Gastrocnemius medialis (tissue), 4 donors: ENCODE measurements around the gene ZNF77.

Experiments
- POLR2A ChIP-seq, 2 donors: fragments of 450-650 bp; IDR thresholded peaks; one replicate each; pipeline ENCODE4 v1.6.1; 2017; ENCODE audit warnings: antibody characterized with exemption in 2 of 2, mild to moderate bottlenecking in 2 of 2, moderate library complexity in 2 of 2
- TF ChIP-seq, protein P1 (sequence below), 5 experiments: fragments of 450-650 bp in 3 of 5; fragments of 200-600 bp in 2 of 5; sonication (generic) in 2 of 5; IDR thresholded peaks in 4 of 5; conservative IDR thresholded peaks in 1 of 5; 1 replicate in 4 of 5; 2 replicates in 1 of 5; pipeline ENCODE4 v1.5.1; 2016 to 2019; ENCODE audit warnings: antibody characterized with exemption in 5 of 5, mild to moderate bottlenecking in 3 of 5, moderate library complexity in 3 of 5

DNA sequence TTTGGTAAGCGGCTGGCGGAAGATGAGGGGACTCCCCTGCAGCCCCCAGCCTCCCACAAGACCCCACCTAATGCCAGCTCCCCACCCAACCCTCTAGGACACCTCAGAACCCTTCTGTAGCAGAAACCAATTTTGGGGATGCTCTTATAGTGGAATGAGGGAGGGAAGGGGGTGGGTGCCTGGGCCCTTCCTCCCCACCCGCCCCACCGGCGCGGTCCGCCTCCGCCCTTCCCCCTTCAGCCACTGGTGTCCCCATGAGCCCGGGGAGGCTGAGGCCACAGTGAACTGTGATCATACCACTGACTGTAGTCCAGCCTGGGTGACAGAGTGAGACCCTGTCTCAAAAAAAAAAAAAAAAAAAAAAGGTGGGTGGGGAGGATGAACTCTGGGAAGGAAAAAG, 48.8 kb upstream of the ZNF77 start:
- TF ChIP-seq, protein P1, sequence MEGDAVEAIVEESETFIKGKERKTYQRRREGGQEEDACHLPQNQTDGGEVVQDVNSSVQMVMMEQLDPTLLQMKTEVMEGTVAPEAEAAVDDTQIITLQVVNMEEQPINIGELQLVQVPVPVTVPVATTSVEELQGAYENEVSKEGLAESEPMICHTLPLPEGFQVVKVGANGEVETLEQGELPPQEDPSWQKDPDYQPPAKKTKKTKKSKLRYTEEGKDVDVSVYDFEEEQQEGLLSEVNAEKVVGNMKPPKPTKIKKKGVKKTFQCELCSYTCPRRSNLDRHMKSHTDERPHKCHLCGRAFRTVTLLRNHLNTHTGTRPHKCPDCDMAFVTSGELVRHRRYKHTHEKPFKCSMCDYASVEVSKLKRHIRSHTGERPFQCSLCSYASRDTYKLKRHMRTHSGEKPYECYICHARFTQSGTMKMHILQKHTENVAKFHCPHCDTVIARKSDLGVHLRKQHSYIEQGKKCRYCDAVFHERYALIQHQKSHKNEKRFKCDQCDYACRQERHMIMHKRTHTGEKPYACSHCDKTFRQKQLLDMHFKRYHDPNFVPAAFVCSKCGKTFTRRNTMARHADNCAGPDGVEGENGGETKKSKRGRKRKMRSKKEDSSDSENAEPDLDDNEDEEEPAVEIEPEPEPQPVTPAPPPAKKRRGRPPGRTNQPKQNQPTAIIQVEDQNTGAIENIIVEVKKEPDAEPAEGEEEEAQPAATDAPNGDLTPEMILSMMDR (IDR thresholded peaks at IDR 0.05 in 4 of 5, conservative IDR thresholded peaks at IDR 0.05 in 1 of 5), result no peak
- TF ChIP-seq POLR2A (IDR thresholded peaks at IDR 0.05), result no peak
